GM12878 (cell line): ENCODE measurements around the gene SHPK.

ENCODE experiments used
- CREB1 ChIP-seq: IDR thresholded peaks from 2 replicates; pipeline ENCODE4 v1.6.1; 2012; ENCODE audit warnings: low read depth, mild to moderate bottlenecking, inconsistent platforms
- CTCF ChIP-seq, 3 experiments: IDR thresholded peaks in 2 of 3; conservative IDR thresholded peaks in 1 of 3; 2 replicates each; pipeline ENCODE4 v1.5.1; 2011; ENCODE audit warnings: low read depth in 3 of 3, low read length in 3 of 3, mild to moderate bottlenecking in 3 of 3, control low read depth in 2 of 3, moderate library complexity in 2 of 3, inconsistent platforms in 1 of 3, mixed read lengths in 1 of 3; ENCODE audit not compliant: control insufficient read depth in 2 of 3, insufficient read depth in 1 of 3; ENCODE audit errors: extremely low read depth in 1 of 3
- CUX1 ChIP-seq: IDR thresholded peaks from 2 replicates; pipeline ENCODE4 v1.6.1; 2012; ENCODE audit warnings: improper control_type of control experiment, low read depth, low read length; ENCODE audit not compliant: insufficient replicate concordance
- EGR1 ChIP-seq, 2 experiments: IDR thresholded peaks; 1 replicate in 1 of 2; 2 replicates in 1 of 2; pipeline ENCODE4 v1.6.1; 2011 to 2012; ENCODE audit warnings: low read depth in 2 of 2, low read length in 2 of 2, borderline replicate concordance in 1 of 2, mild to moderate bottlenecking in 1 of 2, moderate library complexity in 1 of 2
- EZH2 ChIP-seq: IDR thresholded peaks from 2 replicates; pipeline ENCODE4 v1.6.1; 2012; ENCODE audit warnings: low read depth, mild to moderate bottlenecking, control low read depth, inconsistent platforms, low read length, borderline replicate concordance; ENCODE audit not compliant: control insufficient read depth
- FOXM1 ChIP-seq: IDR thresholded peaks from 2 replicates; pipeline ENCODE4 v1.6.1; 2012; ENCODE audit warnings: low read depth, mild to moderate bottlenecking, inconsistent platforms, low read length, moderate library complexity
- NFYB ChIP-seq: IDR thresholded peaks from 2 replicates; pipeline ENCODE4 v1.6.1; 2011; ENCODE audit warnings: low read depth, mild to moderate bottlenecking, low read length, improper control_type of control experiment, moderate library complexity; ENCODE audit not compliant: insufficient read depth
- NRF1 ChIP-seq: conservative IDR thresholded peaks from 2 replicates; pipeline ENCODE4 v1.6.1; 2011; ENCODE audit warnings: mild to moderate bottlenecking, low read depth, low read length, improper control_type of control experiment
- TAF1 ChIP-seq: IDR thresholded peaks from 2 replicates; pipeline ENCODE4 v1.6.1; 2011; ENCODE audit warnings: mild to moderate bottlenecking, low read depth, low read length, borderline replicate concordance
- TCF3 ChIP-seq: IDR thresholded peaks from 2 replicates; pipeline ENCODE4 v1.6.1; 2012; ENCODE audit warnings: low read depth, mild to moderate bottlenecking, low read length, borderline replicate concordance; ENCODE audit not compliant: insufficient read depth

GRCh38 chr17:3685174-3685573 lies 49.1 kb upstream of the SHPK start:
- no peak for TF ChIP-seq TCF3
- TF ChIP-seq CTCF (IDR thresholded peaks at IDR 0.05 in 2 of 3, conservative IDR thresholded peaks at IDR 0.05 in 1 of 3; ENCODE audit: control insufficient read depth in 2 of 3, extremely low read depth in 1 of 3, insufficient read depth in 1 of 3, low read depth in 3 of 3, low read length in 3 of 3) = no peak
- no peak for TF ChIP-seq NFYB
- no peak for TF ChIP-seq CREB1
- no peak for TF ChIP-seq FOXM1
- no peak for TF ChIP-seq TAF1
- TF ChIP-seq CUX1 = no peak
- no peak for TF ChIP-seq NRF1
- no peak for TF ChIP-seq EGR1 (IDR thresholded peaks at IDR 0.05; ENCODE audit: borderline replicate concordance in 1 of 2, low read depth in 2 of 2, low read length in 2 of 2)
- no peak for TF ChIP-seq EZH2
